ENCODE measurements around the gene MEOX2.

The MEOX2 gene

GRCh38 chr7:15681186-15681585 is 5.3 kb downstream of the MEOX2 start:
- Histone ChIP-seq H3K27ac (ENCODE audit: low read depth, low read length, severe bottlenecking) (no peak overlapping the region), H3K4me3 (ENCODE audit: extremely low read depth, insufficient read depth, low read length, poor library complexity, severe bottlenecking) (no peak overlapping the region), H3K9me3 (ENCODE audit: control insufficient read depth, low read length) (no peaks in the 10 kb centered on the region), H3K36me3 (ENCODE audit: control insufficient read depth, insufficient read depth, low read length) (no peaks in the 10 kb centered on the region), H3K4me1 (ENCODE audit: control insufficient read depth, insufficient read depth, low read length, poor library complexity, severe bottlenecking) (no peaks in the 10 kb centered on the region)
- no CpG with 5 or more reads among the region's 1 CpG for WGBS, 2 experiments (ENCODE audit: insufficient coverage in 2 of 2)

- Histone ChIP-seq H3K9me3 (ENCODE audit: control insufficient read depth, low read length) (no peaks in the 10 kb centered on the region), H3K4me1 (ENCODE audit: control insufficient read depth, insufficient read depth, low read length, poor library complexity, severe bottlenecking) (no peaks in the 10 kb centered on the region), H3K4me3 (ENCODE audit: extremely low read depth, insufficient read depth, low read length, poor library complexity, severe bottlenecking) (no peak overlapping the region), H3K27ac (ENCODE audit: low read depth, low read length, severe bottlenecking) (no peak overlapping the region), H3K36me3 (ENCODE audit: control insufficient read depth, insufficient read depth, low read length) (no peaks in the 10 kb centered on the region)
- WGBS, 2 experiments (ENCODE audit: insufficient coverage in 2 of 2): no CpG with 5 or more reads among the region's 3 CpGs
These were observed 6.0 kb downstream of the MEOX2 start for GRCh38 chr7:15680446-15680845.

GRCh38 chr7:15679306-15679705 is 7.2 kb downstream of the MEOX2 start:
- Histone ChIP-seq H3K4me1 (ENCODE audit: control insufficient read depth, insufficient read depth, low read length, poor library complexity, severe bottlenecking) (no peaks in the 10 kb centered on the region), H3K36me3 (ENCODE audit: control insufficient read depth, insufficient read depth, low read length) (no peaks in the 10 kb centered on the region), H3K4me3 (ENCODE audit: extremely low read depth, insufficient read depth, low read length, poor library complexity, severe bottlenecking) (no peak overlapping the region), H3K9me3 (ENCODE audit: control insufficient read depth, low read length) (no peaks in the 10 kb centered on the region), H3K27ac (ENCODE audit: low read depth, low read length, severe bottlenecking) (no peak overlapping the region)
- no CpG with 5 or more reads among the region's 1 CpG for WGBS, 2 experiments (ENCODE audit: insufficient coverage in 2 of 2)

GRCh38 chr7:15678653-15679052 is 7.8 kb downstream of the MEOX2 start:
- no peaks in the 10 kb centered on the region for H3K9me3 ChIP-seq (ENCODE audit: control insufficient read depth, low read length)
- no peak overlapping the region for H3K27ac ChIP-seq (ENCODE audit: low read depth, low read length, severe bottlenecking)
- 100% methylated on average over 1 to 3 of the region's 3 CpGs for WGBS, 2 experiments (ENCODE audit: insufficient coverage in 2 of 2)
- H3K4me1 ChIP-seq (ENCODE audit: control insufficient read depth, insufficient read depth, low read length, poor library complexity, severe bottlenecking): no peaks in the 10 kb centered on the region
- no peak overlapping the region for H3K4me3 ChIP-seq (ENCODE audit: extremely low read depth, insufficient read depth, low read length, poor library complexity, severe bottlenecking)
- no peaks in the 10 kb centered on the region for H3K36me3 ChIP-seq (ENCODE audit: control insufficient read depth, insufficient read depth, low read length)

- Histone ChIP-seq H3K4me3 (ENCODE audit: extremely low read depth, insufficient read depth, low read length, poor library complexity, severe bottlenecking) (no peak overlapping the region), H3K27ac (ENCODE audit: low read depth, low read length, severe bottlenecking) (no peak overlapping the region), H3K4me1 (ENCODE audit: control insufficient read depth, insufficient read depth, low read length, poor library complexity, severe bottlenecking) (no peaks in the 10 kb centered on the region), H3K36me3 (ENCODE audit: control insufficient read depth, insufficient read depth, low read length) (no peaks in the 10 kb centered on the region), H3K9me3 (ENCODE audit: control insufficient read depth, low read length) (no peaks in the 10 kb centered on the region)
- 84 to 90% methylated on average over 1 to 2 of the region's 2 CpGs for WGBS, 2 experiments (ENCODE audit: insufficient coverage in 2 of 2)
These were observed 11.1 kb downstream of the MEOX2 start for GRCh38 chr7:15675379-15675778.

GRCh38 chr7:15674586-15674985 is 11.9 kb downstream of the MEOX2 start:
- Histone ChIP-seq H3K36me3 (ENCODE audit: control insufficient read depth, insufficient read depth, low read length) (no peaks in the 10 kb centered on the region), H3K4me3 (ENCODE audit: extremely low read depth, insufficient read depth, low read length, poor library complexity, severe bottlenecking) (no peak overlapping the region), H3K27ac (ENCODE audit: low read depth, low read length, severe bottlenecking) (no peak overlapping the region), H3K4me1 (ENCODE audit: control insufficient read depth, insufficient read depth, low read length, poor library complexity, severe bottlenecking) (no peaks in the 10 kb centered on the region), H3K9me3 (ENCODE audit: control insufficient read depth, low read length) (no peaks in the 10 kb centered on the region)

GRCh38 chr7:15669443-15670090 is 16.9 kb downstream of the MEOX2 start:
- Histone ChIP-seq H3K4me1 (ENCODE audit: control insufficient read depth, insufficient read depth, low read length, poor library complexity, severe bottlenecking) (no peaks in the 10 kb centered on the region), H3K27ac (ENCODE audit: low read depth, low read length, severe bottlenecking) (no peak overlapping the region), H3K9me3 (ENCODE audit: control insufficient read depth, low read length) (no peaks in the 10 kb centered on the region), H3K36me3 (ENCODE audit: control insufficient read depth, insufficient read depth, low read length) (no peaks in the 10 kb centered on the region), H3K4me3 (ENCODE audit: extremely low read depth, insufficient read depth, low read length, poor library complexity, severe bottlenecking) (no peak overlapping the region)
- WGBS, 2 experiments (ENCODE audit: insufficient coverage in 2 of 2): 92 to 98% methylated on average over 6 of the region's 10 CpGs

- Histone ChIP-seq H3K4me1 (ENCODE audit: control insufficient read depth, insufficient read depth, low read length, poor library complexity, severe bottlenecking) (no peaks in the 10 kb centered on the region), H3K36me3 (ENCODE audit: control insufficient read depth, insufficient read depth, low read length) (no peaks in the 10 kb centered on the region), H3K27ac (ENCODE audit: low read depth, low read length, severe bottlenecking) (no peak overlapping the region), H3K4me3 (ENCODE audit: extremely low read depth, insufficient read depth, low read length, poor library complexity, severe bottlenecking) (no peak overlapping the region), H3K9me3 (ENCODE audit: control insufficient read depth, low read length) (no peaks in the 10 kb centered on the region)
- WGBS, 2 experiments (ENCODE audit: insufficient coverage in 2 of 2): no CpG with 5 or more reads among the region's 5 CpGs
These were observed 18.5 kb downstream of the MEOX2 start for GRCh38 chr7:15667991-15668390.

- Histone ChIP-seq H3K27ac (ENCODE audit: low read depth, low read length, severe bottlenecking) (no peak overlapping the region), H3K9me3 (ENCODE audit: control insufficient read depth, low read length) (no peaks in the 10 kb centered on the region), H3K4me1 (ENCODE audit: control insufficient read depth, insufficient read depth, low read length, poor library complexity, severe bottlenecking) (no peaks in the 10 kb centered on the region), H3K36me3 (ENCODE audit: control insufficient read depth, insufficient read depth, low read length) (no peaks in the 10 kb centered on the region), H3K4me3 (ENCODE audit: extremely low read depth, insufficient read depth, low read length, poor library complexity, severe bottlenecking) (no peak overlapping the region)
- no CpG with 5 or more reads among the region's 1 CpG for WGBS, 2 experiments (ENCODE audit: insufficient coverage in 2 of 2)
These were observed 24.0 kb downstream of the MEOX2 start for GRCh38 chr7:15662451-15662850.

GRCh38 chr7:15658247-15658646 is 28.2 kb downstream of the MEOX2 start:
- H3K4me3 ChIP-seq (ENCODE audit: extremely low read depth, insufficient read depth, low read length, poor library complexity, severe bottlenecking): no peak overlapping the region
- H3K27ac ChIP-seq (ENCODE audit: low read depth, low read length, severe bottlenecking): no peak overlapping the region
- H3K4me1 ChIP-seq (ENCODE audit: control insufficient read depth, insufficient read depth, low read length, poor library complexity, severe bottlenecking): no peaks in the 10 kb centered on the region
- 59 to 86% methylated on average over 1 to 2 of the region's 3 CpGs for WGBS, 2 experiments (ENCODE audit: insufficient coverage in 2 of 2)
- H3K36me3 ChIP-seq (ENCODE audit: control insufficient read depth, insufficient read depth, low read length): no peaks in the 10 kb centered on the region
- H3K9me3 ChIP-seq (ENCODE audit: control insufficient read depth, low read length): no peaks in the 10 kb centered on the region

GRCh38 chr7:15652776-15653290 is 33.6 kb downstream of the MEOX2 start:
- no peaks in the 10 kb centered on the region for H3K36me3 ChIP-seq (ENCODE audit: control insufficient read depth, insufficient read depth, low read length)
- H3K4me3 ChIP-seq (ENCODE audit: extremely low read depth, insufficient read depth, low read length, poor library complexity, severe bottlenecking): no peak overlapping the region
- H3K4me1 ChIP-seq (ENCODE audit: control insufficient read depth, insufficient read depth, low read length, poor library complexity, severe bottlenecking): no peaks in the 10 kb centered on the region
- no CpG with 5 or more reads among the region's 2 CpGs for WGBS, 2 experiments (ENCODE audit: insufficient coverage in 2 of 2)
- H3K9me3 ChIP-seq (ENCODE audit: control insufficient read depth, low read length): no peaks in the 10 kb centered on the region
- H3K27ac ChIP-seq (ENCODE audit: low read depth, low read length, severe bottlenecking): no peak overlapping the region

Data from mesodermal cell (in vitro differentiated cells).